Measurements from ENCODE around the gene ACSBG1.

The ACSBG1 gene

DNA sequence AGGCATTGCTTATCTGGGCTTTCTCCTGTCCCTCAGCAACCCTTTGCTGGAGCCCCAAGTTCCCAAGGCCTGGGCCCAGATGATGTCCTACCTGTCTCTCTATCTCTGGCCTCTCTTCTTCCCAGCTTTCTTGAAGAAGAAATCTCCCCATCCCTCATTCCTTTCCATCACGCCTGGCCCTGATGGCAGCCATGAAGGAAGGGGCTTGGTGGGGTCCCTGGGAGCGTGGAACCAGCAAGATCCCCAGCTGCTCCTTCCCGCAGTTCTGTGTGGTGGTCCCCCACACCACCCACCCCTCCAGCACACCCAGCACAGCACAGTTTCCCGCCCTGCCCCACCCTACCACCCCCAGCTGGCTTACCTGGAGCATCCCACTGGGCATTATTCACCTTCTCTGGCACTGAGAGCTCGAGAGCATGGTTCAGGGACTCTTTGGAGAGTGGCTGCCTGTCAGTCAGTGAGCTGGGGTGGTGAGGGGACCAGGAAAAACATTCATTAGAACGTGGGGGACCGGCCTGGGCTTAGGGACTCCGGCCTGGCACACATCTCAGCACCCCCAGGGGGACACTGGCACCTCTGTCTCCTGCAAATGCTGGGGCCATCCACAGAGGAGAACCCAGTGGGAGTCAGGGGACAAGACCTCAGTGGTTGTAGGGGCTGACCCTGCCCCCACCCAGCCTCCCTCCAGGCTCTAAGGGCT, 26.6 kb downstream of the ACSBG1 start:
- ChIA-PET POLR2A (no interaction called here), CTCF (interaction anchor here (0.7 to 1.5 kb wide), 2 partner anchors 12 to 78 kb away, joined by 3 read pairs; no protein-coding TSS in a partner anchor)
- TF ChIP-seq FOXM1 (IDR thresholded peaks at IDR 0.05; ENCODE audit: borderline replicate concordance), result no peak
- TF ChIP-seq ARNT (IDR thresholded peaks at IDR 0.05), result no peak
- TF ChIP-seq FOXA1 (IDR thresholded peaks at IDR 0.05), result no peak
- TF ChIP-seq CTBP1 (IDR thresholded peaks at IDR 0.05; ENCODE audit: borderline replicate concordance), result no peak
- no peak for TF ChIP-seq ZNF384 (IDR thresholded peaks at IDR 0.05)
- TF ChIP-seq NFRKB (IDR thresholded peaks at IDR 0.05), result no peak
- no peak for TF ChIP-seq HDGF (IDR thresholded peaks at IDR 0.05; ENCODE audit: borderline replicate concordance)
- no peak for TF ChIP-seq L3MBTL2 (conservative IDR thresholded peaks at IDR 0.05)
- TF ChIP-seq, protein P1, sequence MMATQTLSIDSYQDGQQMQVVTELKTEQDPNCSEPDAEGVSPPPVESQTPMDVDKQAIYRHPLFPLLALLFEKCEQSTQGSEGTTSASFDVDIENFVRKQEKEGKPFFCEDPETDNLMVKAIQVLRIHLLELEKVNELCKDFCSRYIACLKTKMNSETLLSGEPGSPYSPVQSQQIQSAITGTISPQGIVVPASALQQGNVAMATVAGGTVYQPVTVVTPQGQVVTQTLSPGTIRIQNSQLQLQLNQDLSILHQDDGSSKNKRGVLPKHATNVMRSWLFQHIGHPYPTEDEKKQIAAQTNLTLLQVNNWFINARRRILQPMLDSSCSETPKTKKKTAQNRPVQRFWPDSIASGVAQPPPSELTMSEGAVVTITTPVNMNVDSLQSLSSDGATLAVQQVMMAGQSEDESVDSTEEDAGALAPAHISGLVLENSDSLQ (IDR thresholded peaks at IDR 0.05), result no peak
- no peak for TF ChIP-seq LEF1 (IDR thresholded peaks at IDR 0.05; ENCODE audit: borderline replicate concordance)
- DNase-seq (ENCODE audit: extremely low spot score), result no peak

- POLR2A ChIA-PET, result no interaction called here
- TF ChIP-seq L3MBTL2 (conservative IDR thresholded peaks at IDR 0.05), result no peak
- no peak for TF ChIP-seq SP1 (IDR thresholded peaks at IDR 0.05)
- no peak for TF ChIP-seq CTBP1 (IDR thresholded peaks at IDR 0.05; ENCODE audit: borderline replicate concordance)
- no peak for TF ChIP-seq SUZ12 (IDR thresholded peaks at IDR 0.05)
- TF ChIP-seq, protein P1 (IDR thresholded peaks at IDR 0.05), result no peak
- no peak for TF ChIP-seq NFRKB (IDR thresholded peaks at IDR 0.05)
- TF ChIP-seq ELF4 (IDR thresholded peaks at IDR 0.05), result no peak
- TF ChIP-seq LEF1 (IDR thresholded peaks at IDR 0.05; ENCODE audit: borderline replicate concordance), result no peak
- no peak for TF ChIP-seq TARDBP (IDR thresholded peaks at IDR 0.05)
- no peak for TF ChIP-seq HDGF (IDR thresholded peaks at IDR 0.05; ENCODE audit: borderline replicate concordance)
- DNase-seq (ENCODE audit: extremely low spot score), result no peak
- CTCF ChIA-PET, result interaction anchor here (0.7 to 1.5 kb wide), 3 partner anchors 11 to 77 kb away, joined by 3 read pairs; no protein-coding TSS in a partner anchor
Measured at GRCh38 chr15:78207110-78207458, 27.3 kb downstream of the ACSBG1 start.

DNA sequence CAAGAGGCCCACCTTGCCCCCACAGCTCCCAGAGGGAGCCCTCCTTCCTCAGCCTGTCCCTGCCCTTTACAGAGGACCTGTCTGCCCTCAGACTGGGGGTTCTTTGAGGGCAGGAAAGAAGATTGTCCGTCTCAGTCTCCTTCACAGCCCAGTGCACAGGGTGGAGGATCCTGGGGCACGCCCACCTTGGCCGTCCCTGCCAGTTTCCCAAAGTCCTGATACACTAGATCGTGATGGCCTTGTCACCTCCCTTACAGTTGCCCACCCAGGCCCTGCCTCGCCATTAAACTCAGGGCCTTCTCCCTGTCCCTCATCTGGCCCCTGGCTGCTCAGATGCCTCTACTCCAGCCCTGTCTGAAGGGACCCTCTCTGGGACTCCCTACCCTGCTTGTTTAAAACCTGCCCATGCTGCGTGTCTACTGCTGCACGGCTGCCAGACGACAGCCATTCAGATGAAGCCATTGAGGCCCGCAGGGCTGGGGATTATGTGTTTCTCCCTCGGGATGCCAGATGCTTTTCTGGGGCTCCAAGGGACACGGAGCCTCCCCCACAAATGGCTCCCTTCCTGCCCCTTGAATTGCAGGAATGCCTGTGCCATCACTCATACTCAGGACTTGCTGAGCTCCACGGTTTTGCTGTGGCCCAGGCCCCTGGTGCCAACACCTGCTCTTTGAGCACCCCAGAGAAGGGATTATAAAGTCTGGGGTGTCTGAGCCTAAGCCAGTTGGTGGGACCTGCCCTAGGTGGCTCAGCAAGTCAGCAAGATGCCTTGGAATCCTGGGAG, 27.8 kb downstream of the ACSBG1 start:
- no peak for DNase-seq (ENCODE audit: extremely low spot score)
- no peak for TF ChIP-seq BHLHE40 (IDR thresholded peaks at IDR 0.05; ENCODE audit: borderline replicate concordance)
- no peak for TF ChIP-seq L3MBTL2 (conservative IDR thresholded peaks at IDR 0.05)
- no peak for TF ChIP-seq HDGF (IDR thresholded peaks at IDR 0.05; ENCODE audit: borderline replicate concordance)
- TF ChIP-seq, protein P1 (IDR thresholded peaks at IDR 0.05), result no peak
- no peak for TF ChIP-seq ZNF384 (IDR thresholded peaks at IDR 0.05)
- no peak for TF ChIP-seq FOXK2 (IDR thresholded peaks at IDR 0.05)
- TF ChIP-seq SP1 (IDR thresholded peaks at IDR 0.05), result no peak
- TF ChIP-seq ELF4 (IDR thresholded peaks at IDR 0.05), result no peak
- no peak for TF ChIP-seq FOXA1 (IDR thresholded peaks at IDR 0.05)
- no peak for TF ChIP-seq TARDBP (IDR thresholded peaks at IDR 0.05)
- ChIA-PET CTCF (interaction anchor here (0.7 to 1.8 kb wide), 4 partner anchors 11 to 76 kb away, joined by 3 to 15 read pairs (median 3); no protein-coding TSS in a partner anchor), POLR2A (no interaction called here)

- ChIA-PET POLR2A (no interaction called here), CTCF (interaction anchor here (1.8 kb wide), 1 partner anchor 10 kb away, joined by 15 read pairs; no protein-coding TSS in a partner anchor)
Measured at GRCh38 chr15:78205856-78206255, 28.5 kb downstream of the ACSBG1 start.

More at GRCh38 chr15:78205856-78206255, 28.5 kb downstream of the ACSBG1 start:
- TF ChIP-seq CTBP1 (IDR thresholded peaks at IDR 0.05; ENCODE audit: borderline replicate concordance) (no peak), FOXM1 (IDR thresholded peaks at IDR 0.05; ENCODE audit: borderline replicate concordance) (no peak), SP1 (IDR thresholded peaks at IDR 0.05) (no peak), ELF4 (IDR thresholded peaks at IDR 0.05) (no peak), HDGF (IDR thresholded peaks at IDR 0.05; ENCODE audit: borderline replicate concordance) (no peak), ARNT (IDR thresholded peaks at IDR 0.05) (no peak), FOXK2 (IDR thresholded peaks at IDR 0.05) (no peak), FOXA1 (IDR thresholded peaks at IDR 0.05) (no peak), TARDBP (IDR thresholded peaks at IDR 0.05) (no peak), ZNF384 (IDR thresholded peaks at IDR 0.05) (no peak), LEF1 (IDR thresholded peaks at IDR 0.05; ENCODE audit: borderline replicate concordance) (no peak), SUZ12 (IDR thresholded peaks at IDR 0.05) (no peak), BHLHE40 (IDR thresholded peaks at IDR 0.05; ENCODE audit: borderline replicate concordance) (no peak), L3MBTL2 (conservative IDR thresholded peaks at IDR 0.05) (no peak), NFRKB (IDR thresholded peaks at IDR 0.05) (no peak)
- TF ChIP-seq, protein P1 (IDR thresholded peaks at IDR 0.05), result no peak
- no peak for DNase-seq (ENCODE audit: extremely low spot score)

Data from HEK293T (cell line).